Activated CD8-positive, alpha-beta memory T cell treated with anti-CD3 and anti-CD28 coated beads, Interleukin-2, amount 50 U/mL, for 24 hours (primary cell): ENCODE data around the gene HOXB1.

Experiments used
- DNase-seq: peaks from one replicate; pipeline ENCODE4 v3.0.0-alpha.2; 2020; ENCODE audit errors: extremely low read depth

The HOXB1 gene

DNA sequence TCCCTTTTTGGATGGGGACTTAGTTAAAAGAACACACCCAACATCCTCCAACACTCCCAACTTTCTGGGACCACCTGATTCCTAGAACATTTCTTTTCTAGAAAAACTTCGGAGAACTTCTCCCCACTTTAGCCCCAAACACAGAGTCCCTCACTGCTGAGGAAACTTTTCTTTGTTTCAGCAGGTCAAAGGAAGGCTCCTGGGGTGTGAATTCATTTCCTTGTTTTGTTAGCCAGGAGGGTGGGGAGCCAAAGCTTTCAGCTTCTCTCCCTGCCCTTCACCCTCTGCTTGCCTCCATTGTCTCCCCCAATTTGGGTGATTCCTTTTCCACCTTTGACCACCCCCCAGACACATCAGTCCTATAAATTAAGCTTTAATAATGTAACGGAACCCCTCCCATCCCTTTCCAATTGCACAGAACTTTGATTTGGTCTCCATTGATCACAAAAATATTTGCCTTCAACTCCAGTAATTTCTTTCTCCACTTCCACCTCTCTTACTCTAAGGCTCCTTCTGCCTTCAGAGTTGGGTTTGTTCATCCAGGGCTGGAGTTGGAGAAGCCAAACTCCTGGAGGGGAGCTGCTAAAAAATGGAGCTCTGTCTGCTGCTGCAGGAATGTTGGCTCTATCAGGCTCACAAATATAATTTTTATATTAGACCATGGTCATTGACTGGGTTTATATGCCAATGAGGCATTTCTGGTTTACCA lies 37.0 kb upstream of the HOXB1 start:
- DNase-seq = no peak

DNA sequence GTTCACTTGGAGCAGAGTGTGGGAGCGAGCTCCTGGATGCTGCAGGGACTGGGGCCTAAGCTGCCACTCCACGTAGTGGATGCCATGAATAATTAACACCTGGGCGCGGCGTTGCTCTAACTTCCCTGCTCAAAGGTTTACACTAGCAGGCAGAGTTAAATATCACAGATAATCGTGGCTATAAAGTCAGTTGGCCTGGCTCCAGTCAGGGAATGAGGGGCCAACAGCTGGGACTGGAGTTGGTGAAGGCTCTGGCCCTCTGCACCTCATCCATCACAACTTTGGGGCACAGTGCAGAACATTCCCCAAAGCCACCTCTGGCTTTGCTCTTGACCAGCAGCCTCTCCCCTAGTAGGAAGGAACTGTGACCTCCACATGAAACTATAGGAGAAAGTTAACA lies 36.4 kb upstream of the HOXB1 start:
- no peak for DNase-seq

DNA sequence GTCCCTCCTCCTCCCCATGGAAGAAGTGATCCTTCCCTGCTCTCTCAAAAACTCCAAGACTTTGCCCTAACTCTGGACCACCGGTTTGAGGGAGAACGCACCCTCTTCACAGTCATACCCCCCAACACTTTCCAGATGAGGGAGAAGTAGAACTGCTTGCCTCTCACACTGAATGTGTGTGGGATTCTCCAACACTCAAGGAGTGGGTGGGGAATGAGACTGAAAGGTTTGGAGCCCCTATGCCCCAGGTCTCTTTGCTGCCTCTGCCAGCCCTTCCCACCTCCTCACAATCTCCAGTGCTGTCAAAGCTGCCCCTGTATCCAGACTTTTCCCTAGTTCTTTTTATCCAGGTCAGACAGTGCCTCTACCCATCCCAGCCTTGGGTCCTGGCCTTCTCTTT lies 35.9 kb upstream of the HOXB1 start:
- DNase-seq = no peak

DNA sequence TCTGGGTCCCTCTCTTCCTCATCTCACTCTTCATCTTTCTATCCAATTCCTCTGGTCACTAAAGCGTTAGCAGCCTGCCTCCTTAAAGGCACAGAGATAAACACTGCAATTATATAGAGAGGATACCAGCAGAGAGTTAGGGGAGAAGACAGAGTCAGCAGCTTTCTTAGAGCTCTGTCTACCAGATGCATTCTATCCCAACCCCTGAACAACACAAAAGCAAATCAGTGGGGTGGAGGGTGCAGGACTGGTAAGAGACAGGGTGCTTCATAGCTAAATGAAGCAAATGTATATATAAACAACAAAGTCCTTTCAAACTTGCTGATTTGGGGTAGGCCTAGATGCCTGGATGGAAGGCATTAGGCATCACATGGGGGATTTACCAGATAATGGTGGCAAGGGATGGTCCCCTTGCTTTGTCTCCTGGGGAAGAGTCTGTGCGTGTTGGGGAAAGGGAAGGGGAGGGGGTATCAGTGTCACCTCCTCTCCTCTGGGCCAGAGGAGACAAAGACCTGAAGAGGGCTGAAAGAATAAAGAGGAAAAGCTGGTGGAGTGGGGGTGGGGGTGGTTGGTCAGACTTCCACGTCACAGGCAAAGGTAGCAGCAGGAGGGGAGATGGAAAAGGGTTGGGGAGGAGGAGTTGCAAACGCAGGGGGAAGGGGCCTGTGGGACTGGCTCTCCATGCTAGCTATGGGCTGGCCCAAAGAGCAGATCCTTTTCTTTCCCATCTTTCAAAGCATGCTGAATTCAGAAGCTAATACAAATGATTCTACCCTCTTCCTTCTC lies 35.3 kb upstream of the HOXB1 start:
- no peak for DNase-seq

DNA sequence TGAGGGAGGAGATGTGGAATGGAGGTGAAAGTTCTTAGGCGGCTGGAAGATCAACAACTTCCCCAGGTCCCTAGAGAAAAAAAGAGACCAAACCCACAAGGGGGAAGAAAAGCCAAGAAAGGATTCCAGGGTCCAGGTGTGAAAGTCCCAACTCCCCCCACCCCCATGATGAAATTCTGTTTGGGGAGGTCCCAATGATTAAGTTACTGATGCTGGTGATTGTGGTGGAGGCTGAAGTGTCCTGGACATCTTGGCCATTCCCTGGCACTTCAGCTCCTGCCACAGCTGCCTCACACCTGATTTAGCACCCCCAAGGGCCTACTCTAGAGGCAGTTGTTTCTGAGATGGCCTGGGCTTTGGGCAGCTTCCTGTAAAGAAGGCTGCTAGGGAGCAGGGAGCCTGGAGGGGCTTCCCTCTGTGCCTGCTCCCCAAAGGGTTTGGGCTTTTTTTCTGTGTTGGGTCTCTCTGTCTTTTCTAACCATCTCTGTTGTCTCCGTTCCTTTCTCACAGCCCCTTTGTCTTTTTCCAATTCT lies 34.3 kb upstream of the HOXB1 start:
- no peak for DNase-seq

DNA sequence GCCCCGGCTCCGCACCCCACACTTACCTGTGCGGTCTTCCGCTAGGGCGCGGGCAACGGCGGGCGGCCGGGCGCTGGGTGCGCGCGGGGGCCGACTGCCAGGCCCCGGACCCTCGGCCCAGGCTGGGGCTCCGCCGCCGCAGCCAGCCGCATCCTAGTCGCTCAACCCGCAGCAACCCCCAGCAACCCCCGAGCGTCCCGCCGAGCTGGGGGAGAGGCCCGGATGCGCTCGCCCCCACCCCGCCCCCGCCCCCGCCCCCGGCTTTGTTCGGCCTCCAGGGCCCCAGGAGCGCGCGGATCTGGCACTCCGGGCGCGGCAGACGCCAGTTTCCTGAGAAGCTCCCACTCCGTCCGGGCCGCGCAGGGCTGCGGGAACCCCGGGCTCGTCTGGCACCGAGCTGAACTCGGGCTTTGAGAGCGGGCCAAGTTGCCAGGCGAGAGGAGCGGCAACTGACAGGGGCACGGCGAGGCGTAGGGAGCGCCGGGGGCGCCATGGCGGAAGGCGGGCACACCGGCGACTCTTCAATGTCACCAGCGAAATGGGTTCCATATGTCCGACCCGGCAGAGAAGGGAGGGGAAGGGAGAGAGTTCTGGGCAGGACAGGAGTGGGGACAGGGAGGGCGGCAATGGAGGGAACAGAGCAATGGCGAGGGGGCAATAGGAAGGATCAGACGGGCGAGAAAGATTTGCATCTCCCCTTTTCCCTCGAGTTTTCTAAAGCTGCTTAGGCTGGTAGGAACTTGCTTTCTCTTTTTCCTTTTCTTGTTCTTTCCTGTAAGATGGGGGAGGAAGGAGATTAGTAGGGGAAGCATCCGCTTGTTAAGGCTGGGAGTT lies 33.6 kb upstream of the HOXB1 start:
- DNase-seq = no peak

DNA sequence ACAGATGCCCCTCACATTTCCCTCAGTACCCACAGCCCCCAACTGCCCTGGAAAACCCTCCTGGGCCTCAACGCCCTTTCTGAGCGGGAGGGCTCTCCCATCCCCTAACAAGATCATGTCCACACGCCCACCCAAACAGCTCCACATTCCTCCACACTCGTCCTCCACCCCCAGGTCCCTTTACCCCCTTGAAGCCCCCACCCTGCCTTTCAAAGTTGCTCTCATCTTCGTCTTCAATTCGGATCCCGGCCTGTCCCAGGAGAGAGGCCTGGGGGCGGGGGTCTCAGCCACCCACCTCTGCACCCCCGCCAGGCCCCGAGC lies 33.0 kb upstream of the HOXB1 start:
- DNase-seq = no peak

DNA sequence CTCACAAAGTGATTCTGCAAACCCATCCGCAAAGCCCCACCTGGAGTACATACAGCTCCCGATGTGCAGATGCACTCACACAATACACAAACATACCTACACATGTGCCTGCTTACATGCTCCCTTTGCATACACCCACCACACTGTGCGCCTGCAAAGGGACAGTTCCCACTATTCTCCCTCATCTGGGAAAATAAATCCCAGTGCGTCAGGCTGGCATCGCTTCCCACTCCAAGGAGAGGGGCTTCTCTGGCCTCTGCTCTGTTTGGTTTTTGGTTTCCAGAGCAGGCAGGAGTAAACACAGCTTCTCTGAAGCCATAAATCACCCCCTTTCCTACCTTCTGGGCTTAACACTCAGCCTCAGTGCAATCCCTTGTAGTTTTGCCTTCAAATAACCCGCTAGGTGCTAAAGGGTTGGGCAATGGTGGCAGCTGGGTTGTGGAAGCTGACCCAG lies 32.6 kb upstream of the HOXB1 start:
- DNase-seq = no peak

DNA sequence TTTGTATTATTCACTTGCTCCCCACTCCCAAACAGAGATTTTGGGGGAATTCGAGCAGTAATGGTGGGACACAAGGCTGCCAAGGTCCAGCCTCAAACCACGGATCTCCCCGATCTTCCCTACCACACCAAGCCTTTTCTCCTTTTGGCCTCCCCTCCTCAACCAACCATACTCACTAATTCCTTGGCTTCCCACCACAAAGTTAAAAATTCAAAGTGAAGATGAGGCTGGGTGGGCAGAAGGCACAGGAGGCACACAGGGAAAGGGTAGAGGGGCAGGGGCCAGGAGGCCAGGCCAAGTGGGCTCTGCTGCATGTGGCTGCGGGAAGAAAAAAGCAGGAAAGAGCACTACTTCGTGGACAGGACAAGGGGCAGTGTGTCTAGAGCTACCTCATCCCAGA lies 32.1 kb upstream of the HOXB1 start:
- no peak for DNase-seq

DNA sequence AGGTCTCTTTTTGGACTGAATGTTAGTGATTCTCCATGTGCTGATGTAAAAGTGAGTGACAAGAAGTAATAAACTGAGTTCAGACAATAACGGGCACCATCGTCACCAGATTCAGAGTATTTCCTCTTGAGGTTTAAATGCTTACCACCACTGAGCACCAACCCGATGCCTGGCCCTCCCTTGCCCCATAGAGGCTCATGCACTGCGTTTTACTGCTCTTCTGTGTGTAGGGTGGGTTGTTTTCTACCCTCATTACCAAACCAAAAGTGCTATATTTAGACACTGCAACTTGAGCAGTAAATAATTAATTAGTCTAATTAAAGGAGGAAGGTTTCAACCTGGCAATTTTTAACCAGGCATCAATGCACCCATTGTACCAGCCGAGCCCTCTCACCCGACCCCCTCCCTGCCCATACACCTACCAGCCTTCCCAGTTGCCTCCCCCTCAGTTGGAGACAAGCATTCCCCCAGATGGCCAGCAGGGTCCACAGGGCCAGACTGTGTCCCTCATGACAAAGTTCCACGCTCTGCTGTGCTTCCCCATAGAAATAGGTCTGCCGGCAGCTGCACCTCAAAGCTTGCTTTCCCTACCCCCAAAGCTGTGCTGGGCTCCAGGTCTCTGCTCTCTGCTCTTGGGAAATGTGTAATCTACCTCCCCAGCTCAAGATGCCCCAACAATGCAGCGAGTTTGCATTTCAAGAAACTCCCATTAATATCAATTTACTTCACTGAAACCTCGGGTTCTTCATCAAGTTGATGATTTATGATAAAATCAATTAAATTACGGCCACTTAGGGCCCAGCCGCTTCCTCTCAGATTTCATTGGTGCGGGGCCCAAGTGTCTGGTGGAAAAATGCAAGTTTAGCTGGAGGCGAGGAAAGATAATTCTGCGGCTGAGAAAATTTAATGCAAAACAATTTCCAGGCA lies 31.3 kb upstream of the HOXB1 start:
- no peak for DNase-seq

DNA sequence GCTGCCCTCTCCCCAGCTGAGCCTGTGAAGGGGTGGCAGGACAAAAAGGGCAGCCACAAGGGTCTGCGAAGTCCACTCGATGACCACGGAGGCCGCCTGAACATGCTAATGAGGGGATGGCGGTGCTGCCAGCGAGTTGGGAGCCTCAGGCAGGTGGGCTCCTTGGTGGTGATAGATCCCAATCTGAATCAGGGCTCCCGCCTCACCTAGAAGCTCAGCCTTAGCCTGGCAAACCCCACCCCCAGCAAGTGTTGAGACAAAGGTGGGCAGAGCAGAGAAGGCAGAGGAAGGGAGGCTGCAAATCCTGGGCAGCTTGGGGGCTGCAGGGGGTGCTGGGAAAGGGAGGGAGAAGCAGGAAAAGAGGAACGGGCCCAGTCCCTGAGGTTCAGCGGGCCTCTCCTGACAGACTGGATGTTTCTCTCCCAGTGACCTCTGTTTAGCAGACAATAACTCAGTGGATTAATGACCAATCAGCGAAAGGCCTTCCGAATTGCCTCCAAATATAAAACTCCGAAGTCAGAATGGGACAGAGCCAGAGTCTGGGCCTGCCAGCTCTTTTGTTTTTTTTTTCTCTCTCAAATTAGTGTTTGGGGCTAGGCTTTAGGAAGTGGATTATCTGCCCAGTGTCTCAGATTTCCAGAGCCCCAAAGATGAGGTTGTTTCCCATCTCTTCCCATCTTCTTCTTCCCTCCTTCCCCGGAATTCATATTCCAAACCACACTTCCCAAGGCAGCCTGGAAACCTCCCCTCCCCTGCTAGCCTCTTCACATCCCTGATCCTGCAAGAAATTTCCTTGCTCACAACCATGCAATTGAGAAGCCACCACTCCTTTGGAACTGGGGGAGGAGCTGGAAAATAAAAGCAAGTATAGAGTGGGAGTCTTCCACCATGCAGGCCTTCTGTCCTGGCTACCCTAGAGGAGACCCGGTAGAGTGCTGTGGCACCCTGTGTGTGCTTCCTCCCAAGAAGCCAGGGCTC lies 29.3 kb upstream of the HOXB1 start:
- no peak for DNase-seq

DNA sequence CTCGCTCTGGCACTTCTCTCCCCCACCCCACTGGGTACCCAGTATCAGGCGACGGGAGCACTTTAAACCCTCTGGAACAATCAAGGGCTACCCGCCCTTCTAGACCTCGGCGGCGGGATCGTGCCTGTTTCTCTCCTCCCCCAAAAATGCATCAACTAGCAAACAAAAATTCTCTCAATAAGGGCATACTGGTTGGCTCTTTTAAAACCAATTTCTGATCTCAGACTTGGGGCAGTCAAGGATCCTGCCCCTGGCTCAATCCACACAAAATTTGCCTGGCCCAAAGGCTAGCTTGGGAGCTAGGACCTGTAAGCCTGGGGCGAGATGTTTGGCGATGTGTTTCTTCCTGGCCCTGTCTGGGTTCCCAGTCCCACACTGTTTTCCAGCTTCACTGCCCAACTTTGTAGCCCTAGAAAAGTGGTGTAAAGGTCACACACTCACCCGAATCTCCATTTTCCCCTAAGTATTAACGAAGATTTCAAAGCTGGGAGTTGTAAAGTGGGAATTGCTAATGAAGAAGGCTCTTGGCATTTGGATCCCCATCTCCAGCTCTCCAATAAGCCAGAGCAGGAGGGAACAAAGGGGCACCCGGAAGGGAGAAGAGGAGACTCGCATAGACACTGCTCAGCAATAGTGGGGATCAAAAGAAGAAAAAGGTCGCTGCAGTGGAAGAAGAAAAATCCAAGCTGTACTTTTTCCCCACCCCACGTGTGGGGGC lies 28.5 kb upstream of the HOXB1 start:
- DNase-seq = no peak

DNA sequence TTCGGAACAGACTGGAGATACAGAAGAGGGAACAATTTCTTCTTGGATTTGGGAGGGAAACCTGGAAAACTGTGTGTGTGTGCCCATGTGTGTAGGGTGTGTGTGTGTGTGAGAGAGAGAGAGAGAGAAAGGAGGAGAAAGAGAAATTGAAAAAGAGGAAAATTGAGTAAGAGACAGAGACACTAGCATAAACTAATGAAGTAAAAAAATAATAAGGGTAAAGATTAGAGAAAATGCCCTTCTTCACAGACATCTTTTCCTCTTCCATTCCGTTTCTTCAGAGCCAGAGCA lies 28.0 kb upstream of the HOXB1 start:
- no peak for DNase-seq

DNA sequence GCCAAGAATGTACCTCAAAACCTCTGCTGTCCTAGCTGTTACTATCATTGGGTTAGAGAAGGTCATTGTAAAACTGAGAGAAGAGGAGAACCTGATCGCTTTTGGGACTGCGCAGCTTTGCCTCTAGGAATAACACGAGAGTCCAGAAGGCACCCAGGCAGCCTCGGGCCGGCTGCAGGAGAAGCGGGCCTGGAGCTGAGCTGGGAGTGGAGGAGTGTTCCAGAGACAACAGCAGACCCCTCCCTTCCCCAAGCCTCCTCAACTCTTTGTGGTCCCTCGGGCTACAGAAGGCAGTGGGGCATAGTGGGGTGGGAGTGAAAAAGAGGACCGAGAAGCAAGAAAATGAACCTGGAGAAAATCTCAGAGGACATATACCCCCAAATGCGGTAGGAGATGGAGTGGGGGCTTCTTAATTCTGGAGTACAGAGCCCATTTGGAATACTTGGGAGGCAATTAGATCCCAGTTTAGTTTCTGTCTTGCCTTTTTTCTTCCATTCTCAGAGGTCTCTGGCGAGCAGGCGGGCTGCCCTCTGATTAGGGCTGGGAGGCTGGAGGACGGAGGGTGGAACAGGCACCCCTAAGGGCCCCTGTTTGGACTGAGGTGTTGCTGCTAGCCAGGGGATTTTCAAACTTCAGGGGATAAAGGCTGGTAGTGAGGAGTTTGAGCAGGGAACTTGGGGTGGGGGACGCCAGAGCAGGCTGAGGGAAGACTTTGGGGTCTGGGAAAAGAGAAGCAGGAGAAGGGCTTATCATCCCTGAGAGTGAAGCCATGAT lies 27.4 kb upstream of the HOXB1 start:
- no peak for DNase-seq

DNA sequence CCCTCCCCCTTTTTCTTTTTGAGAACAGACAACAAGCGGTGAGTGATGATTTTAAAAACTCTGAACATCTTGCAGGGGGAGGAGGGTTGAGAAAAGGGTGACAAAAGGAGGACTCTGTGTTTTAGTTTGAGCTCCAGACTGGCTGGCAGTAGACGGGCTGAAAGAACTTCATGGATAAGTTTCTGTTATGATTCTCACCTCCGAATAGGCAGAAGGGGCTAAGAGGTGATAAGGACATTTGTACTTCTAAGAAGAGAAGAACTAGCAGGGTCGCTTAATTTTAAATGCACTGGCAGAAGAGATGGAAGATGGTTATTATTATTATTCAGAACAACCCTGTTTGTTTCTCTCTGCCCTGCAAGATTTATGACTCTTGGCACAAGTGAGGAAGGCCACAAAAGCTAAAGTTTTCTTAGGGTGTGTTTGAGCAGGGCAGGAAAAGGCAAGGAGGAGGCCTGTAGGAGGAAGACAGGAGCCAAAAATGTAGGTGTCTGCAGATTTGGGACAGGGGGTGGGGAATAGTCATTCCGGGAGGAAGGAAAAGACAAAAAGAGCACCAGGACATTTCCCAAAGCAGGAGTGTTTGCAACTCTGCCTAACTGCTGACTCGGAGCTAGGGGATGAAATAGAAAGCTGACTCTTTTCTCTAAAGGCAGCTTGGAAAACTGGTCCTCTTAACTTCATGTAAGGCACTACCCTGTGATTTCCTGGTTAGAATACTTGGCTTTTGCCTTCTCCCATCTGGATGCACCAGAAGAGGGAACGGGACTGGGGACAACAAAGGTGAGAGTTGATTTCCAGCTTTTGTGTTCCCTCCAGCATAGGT lies 26.0 kb upstream of the HOXB1 start:
- DNase-seq = no peak

DNA sequence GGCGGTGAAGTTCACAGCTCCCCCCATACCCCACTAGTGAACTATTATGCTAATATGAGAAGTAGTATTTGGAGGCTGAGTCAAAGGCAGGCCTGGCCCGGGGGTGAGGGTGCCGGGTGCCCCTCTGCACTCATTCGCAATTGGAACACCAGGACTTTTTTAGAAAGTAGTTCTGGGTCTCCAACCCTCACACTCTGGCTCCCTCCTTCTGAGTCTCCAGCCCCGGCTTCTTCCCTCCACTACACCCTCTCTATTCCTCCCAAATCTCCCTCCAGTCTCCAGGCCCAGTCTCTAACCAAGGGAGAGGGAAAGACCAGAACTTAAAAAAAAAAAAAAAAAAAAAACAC lies 25.4 kb upstream of the HOXB1 start:
- DNase-seq = no peak

DNA sequence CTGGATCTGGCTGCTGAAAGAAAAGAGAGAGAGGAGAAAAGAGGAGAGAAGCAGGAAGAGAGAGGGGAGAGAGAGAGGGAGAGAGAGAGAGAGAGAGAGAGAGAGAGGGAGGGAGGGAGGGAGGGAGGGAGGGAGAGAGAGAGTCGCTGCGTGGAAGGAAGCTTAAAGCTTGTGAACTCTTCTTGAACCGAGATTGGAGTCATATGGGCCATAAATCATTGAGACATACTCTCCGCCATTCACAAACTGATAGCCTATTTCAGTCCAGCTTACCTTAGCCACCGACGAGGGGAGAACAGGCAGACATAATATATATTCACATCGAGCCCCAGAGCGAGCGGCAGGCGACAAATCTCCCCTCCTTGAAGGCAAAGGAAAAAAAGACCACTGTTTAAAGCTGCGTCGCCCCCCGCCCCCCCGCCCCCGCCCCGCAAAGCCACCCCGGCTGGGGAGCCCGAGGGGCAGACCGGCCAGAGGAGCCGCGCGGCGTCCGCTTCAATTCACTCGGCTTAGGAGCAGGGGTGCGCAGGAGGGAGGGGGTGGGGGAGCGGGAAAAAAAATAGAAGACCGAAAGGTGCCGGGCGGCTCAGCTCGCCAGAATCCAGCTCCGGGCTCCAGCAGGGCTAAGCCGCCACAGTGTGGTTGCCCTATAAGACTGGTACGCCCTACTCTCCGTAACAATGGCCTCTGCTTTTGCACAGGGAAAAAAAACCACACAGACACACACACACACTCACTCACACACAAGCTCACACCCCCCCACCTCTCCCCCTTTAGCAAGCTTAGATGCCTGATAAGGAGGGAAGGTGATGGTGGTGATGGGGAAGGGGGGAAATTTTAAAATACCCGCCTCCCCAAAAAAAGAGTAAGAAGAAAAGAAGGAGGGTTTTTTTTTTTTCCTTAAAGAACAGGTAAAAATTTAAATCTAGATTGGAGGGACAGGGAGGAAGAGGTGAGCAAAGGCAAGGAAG lies 24.7 kb upstream of the HOXB1 start:
- DNase-seq = no peak
